Inferior parietal cortex (tissue), 1 donor: ENCODE results near the gene CCR5AS.
"Not testable (repeated sequence)": the region's sequence is repeated elsewhere in the genome, so short reads cannot be mapped to it uniquely, and the experiment has no call there.

Source experiments
- DNase-seq: peaks from one replicate; pipeline ENCODE4 v3.0.0-alpha.2; 2016; ENCODE audit errors: extremely low spot score

Gene CCR5AS

GRCh38 chr3:46356909-46357308 lies 50.0 kb downstream of the CCR5AS start:
- no peak for DNase-seq

- DNase-seq = no peak
Observed at GRCh38 chr3:46356276-46356675, 50.6 kb downstream of the CCR5AS start.

DNA sequence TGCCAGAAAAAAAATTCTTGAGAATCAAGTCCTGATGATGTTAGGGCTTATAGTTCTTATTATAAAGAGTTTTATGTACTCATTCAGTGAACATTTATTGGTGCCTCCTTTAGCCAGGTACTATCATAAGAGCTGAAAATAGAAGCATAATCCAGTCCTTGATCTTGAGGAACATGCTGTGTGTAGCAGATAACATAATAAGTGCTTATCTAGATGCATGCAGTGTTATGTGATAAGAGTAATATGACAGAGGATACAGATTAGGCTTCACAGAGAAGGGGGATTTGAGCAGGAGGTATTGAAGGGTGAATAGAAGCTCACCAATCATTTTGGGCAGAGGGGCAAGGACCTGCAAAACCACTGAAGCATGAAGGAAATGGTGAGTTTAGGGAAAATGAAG lies 51.9 kb downstream of the CCR5AS start:
- DNase-seq = no peak

DNA sequence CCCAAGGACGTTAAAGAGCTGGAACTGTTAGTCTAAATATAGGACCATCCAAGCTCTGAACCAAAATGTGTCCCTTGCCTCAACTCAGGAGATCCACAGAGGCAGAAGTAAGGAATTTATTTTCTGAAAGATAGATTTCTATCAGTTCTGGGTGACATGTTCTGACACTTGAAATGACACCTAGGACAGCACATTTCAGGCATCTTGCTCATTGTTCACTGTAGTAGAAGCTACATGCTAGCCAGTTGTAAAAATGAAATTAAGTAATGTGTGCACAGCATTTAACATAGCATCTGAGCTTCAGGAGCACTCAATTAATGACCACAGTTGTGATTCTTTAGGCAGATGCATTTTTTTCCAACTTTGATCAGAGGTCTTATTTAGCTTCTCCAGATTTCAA lies 52.4 kb downstream of the CCR5AS start:
- no peak for DNase-seq

GRCh38 chr3:46353647-46354410 lies 53.0 kb downstream of the CCR5AS start, which contains the start of gene CCR2:
CCR2 (plus strand) TSS chr3:46354111; CDS start chr3:46357528, 3,417 bp downstream.
- DNase-seq = no peak

GRCh38 chr3:46353090-46353489 lies 53.8 kb downstream of the CCR5AS start:
- DNase-seq = no peak

- no peak for DNase-seq
Observed at GRCh38 chr3:46351646-46352045, 55.2 kb downstream of the CCR5AS start.

DNA sequence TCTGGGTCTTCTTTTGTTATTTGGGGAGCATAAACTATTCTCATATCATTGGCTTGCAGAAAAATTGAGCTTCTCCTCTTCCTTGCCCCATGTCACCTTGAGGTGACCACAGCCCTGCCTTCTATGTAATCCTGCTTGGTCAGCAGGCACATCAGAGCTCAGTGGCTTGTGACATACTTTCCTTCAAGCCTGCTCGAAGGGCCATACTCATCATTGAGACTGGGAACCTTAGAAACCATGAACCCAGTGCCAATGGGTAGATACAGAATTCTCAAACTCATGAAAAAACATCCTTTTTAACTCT lies 56.7 kb downstream of the CCR5AS start:
- DNase-seq = no peak

DNA sequence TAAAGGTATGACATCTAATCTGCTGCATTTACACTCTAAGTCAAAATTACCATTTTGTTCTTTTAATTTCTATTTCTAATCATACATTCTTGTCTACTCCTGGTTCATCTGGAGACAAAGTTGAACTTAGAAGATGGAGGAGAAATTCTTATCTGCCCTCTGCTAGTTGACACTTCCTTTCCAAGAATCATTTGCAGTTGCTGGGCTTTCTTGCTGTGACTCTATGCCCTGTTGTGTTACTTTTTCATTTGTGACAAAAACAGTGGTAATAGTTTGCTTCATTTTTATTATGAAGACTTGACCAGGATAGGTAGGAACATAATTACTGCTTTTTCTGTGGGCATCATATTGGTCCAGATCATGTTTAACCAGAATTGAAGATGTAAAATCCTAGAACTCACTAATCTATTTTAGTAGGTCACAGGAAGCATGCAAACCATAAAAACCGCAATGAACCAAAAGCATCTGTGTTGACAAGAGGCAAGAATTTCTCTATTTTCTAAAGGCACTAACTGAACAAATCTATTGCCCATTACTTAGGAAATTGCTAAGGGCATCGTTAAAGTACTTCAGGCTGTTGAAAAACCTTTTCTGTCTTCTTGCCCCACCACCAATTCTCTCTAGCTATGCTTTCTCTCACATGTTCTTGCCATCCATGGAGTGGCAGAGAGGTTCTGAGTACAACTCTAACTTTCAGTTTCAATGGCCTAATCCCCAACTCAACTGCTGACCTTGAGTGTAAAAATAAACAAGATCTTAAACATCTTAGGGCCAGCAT lies 57.2 kb downstream of the CCR5AS start:
- no peak for DNase-seq

- no peak for DNase-seq
Observed at GRCh38 chr3:46348823-46349482, 57.9 kb downstream of the CCR5AS start.

DNA sequence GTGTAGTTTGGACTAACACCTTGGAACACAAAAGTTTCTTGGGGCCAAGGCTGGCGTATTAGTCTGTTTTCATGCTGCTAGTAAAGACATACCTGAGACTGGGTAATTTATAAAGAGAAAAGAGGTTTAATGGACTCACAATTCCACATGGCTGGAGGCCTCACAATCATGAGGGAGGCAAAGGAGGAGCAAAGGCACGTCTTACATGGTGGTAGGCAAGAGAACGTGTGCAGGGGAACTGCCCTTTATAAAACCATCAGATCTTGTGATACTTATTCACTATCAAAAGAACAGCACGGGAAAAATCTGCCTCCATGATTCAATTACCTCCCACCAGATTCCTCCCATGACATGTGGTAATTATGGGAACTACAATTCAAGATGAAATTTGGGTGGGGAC lies 62.4 kb downstream of the CCR5AS start:
- no peak for DNase-seq

DNA sequence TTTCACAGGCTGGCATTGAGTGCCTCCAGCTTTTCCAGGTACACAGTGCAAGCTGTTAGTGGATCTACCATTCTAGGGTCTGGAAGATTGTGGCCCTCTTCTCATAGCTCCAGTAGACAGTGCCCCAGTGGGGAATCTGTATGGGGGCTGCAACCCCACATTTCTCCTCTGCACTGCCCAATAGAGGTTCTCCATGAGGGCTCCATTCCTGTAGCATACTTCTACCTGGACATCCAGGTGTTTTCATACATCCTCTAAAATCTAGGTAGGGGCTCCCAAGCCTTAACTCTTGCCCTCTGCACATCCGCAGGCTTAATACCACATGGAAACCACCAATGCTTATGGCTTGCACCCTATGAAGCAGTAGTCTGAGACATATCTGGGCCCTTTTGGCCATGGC lies 68.0 kb downstream of the CCR5AS start:
- DNase-seq = no peak

DNA sequence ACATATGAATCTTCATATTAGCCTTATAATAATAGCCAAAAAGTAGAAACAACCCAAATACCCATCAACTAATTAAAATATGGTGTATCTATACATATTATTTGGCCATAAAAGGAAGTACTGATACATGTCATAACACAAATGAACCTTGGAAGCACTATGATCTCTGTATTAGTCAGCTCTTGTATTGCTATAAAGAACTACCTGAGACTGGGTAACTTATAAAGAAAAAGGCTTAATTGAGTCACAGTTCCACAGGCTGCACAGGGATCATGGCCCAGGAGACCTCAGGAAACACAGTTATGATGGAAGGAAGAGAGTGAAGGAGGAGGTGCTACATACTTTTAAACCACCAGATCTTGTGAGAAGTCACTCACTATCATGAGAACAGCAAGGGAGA lies 69.0 kb downstream of the CCR5AS start:
- DNase-seq = no peak

GRCh38 chr3:46335541-46335940 lies 71.3 kb downstream of the CCR5AS start:
- no peak for DNase-seq

GRCh38 chr3:46334741-46335478 lies 72.0 kb downstream of the CCR5AS start:
- no peak for DNase-seq

GRCh38 chr3:46330676-46331075 lies 76.2 kb downstream of the CCR5AS start:
- not testable (repeated sequence) for DNase-seq

GRCh38 chr3:46325645-46326300 lies 81.1 kb downstream of the CCR5AS start:
- DNase-seq = no peak

DNA sequence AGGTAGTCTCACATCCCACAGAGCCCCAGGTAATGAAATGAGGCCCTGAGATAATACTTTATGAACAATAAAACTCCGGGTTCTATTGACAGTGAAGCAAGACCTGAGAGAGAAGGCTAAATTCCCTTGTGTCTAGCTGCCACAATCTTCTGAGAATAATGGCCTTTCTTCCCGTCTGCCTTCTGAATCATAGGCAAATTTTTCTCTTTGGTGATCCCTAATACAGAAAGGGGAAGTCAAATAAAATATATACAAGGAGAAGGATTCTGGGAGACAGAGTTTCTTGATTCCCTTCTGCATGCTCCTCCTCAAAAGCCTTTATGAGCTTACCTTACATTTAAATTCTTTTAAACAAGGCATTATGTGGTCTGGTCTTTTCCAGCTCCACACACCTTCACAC lies 82.8 kb downstream of the CCR5AS start:
- no peak for DNase-seq

GRCh38 chr3:46321461-46322104 lies 85.3 kb downstream of the CCR5AS start:
- no peak for DNase-seq

GRCh38 chr3:46318207-46318927 lies 88.5 kb downstream of the CCR5AS start:
- DNase-seq = no peak
